GM10266 (cell line): ENCODE data around the gene SLC2A6.

Source experiments
- DNase-seq: peaks from one replicate; pipeline ENCODE4 v3.0.0; 2012; ENCODE audit errors: extremely low spot score
- TF ChIP-seq, protein P1 (sequence below): IDR thresholded peaks from 2 replicates; pipeline ENCODE4 v1.5.1; 2012; ENCODE audit warnings: mild to moderate bottlenecking, low read depth; ENCODE audit not compliant: control insufficient read depth, insufficient read depth; ENCODE audit errors: missing control alignments

Gene SLC2A6

DNA sequence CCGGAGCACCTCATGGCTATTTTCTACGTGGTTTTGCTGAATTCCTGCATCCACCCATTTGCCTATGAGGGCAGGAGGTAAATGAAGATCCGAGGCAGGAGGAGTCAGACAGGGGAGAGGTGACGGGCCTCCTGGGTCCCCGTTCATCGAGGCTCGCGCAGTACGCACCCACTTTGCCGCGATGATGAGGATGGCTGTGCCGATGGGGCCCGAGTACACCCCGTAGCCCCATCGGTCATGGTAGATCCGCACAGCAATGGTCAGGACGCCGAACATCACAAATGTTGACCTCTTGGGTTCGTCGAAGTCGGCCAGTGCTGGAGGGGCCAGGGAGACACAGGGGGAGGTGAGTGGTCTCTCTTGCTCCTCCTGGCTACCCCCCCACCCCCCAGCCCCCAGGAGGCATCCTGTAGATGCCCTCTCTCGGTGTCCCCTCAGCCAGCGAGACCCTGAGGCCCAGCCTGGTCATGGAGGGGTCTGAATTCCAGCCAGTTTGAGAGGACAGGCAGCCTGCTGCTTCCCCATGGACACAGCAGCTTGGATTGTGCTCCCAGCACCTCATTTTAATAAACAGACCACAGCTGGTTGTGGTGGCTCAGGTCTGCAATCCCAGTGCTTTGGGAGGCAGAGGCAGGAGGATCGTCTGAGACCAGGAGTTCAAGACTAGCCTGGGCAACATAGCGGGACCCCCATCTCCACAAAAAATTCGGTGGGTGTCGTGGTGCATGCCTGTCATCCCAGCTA lies 40.0 kb upstream of the SLC2A6 start:
- TF ChIP-seq, protein P1, sequence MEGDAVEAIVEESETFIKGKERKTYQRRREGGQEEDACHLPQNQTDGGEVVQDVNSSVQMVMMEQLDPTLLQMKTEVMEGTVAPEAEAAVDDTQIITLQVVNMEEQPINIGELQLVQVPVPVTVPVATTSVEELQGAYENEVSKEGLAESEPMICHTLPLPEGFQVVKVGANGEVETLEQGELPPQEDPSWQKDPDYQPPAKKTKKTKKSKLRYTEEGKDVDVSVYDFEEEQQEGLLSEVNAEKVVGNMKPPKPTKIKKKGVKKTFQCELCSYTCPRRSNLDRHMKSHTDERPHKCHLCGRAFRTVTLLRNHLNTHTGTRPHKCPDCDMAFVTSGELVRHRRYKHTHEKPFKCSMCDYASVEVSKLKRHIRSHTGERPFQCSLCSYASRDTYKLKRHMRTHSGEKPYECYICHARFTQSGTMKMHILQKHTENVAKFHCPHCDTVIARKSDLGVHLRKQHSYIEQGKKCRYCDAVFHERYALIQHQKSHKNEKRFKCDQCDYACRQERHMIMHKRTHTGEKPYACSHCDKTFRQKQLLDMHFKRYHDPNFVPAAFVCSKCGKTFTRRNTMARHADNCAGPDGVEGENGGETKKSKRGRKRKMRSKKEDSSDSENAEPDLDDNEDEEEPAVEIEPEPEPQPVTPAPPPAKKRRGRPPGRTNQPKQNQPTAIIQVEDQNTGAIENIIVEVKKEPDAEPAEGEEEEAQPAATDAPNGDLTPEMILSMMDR: no peak
- DNase-seq: no peak

DNA sequence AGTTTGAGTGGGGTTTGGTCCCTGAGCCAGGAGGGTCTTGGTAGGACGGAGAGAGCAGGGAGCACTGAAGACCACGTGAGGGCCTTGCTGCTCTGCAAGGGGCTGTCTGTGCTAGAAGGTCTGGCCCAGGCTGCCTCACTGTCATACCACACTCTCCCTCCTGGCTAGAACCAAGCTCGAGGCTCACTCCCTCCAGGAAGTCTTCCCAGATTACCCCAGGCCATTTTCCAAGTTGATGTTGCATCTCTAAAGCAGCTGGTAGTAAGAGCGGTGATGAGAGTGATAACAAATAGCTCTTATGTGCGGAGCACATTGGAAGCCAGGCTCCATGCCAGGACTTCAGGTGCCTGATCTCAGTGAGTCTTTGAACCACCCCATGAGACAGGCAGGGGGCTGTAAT lies 39.3 kb upstream of the SLC2A6 start:
- TF ChIP-seq, protein P1: no peak
- DNase-seq: no peak

DNA sequence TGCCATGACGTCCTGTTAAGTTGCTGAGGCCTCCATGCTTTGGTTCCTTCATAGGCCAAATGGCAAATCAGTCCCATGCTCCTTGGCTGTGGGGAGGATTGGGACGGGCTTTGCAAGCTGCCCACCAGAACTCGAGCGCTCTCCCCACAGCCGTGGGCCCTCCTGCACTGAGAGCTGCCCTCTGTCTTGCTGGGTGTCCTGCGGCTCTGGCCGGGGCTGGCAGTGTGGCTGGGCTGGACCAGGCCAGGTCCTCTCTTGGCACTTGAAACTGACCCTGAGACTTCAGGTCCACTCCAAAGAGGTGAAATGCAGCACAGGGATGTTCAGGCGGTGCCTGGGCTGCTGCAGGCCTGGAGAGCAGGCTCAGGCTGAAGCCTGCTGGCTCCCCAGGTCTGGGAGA lies 38.8 kb upstream of the SLC2A6 start:
- TF ChIP-seq, protein P1: no peak
- no peak for DNase-seq

DNA sequence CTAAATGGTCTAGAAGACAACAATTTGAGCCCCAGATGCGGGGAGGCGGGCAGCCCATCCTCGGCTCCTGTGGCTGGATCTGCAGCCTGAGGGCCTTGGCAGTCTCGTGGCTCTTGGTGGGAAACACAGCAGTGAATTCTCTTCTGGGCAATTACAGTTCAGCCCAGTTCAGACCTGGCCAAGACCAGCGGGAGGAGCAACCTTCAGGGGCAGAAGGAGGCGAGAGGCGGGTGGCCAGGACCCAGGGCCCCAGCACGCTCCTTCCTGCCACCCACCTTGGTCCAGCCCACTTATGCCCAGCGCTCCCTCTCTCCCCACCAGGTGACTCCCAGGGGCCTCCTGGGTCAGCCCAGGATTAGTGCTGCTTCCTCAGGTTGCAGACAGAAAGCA lies 38.1 kb upstream of the SLC2A6 start:
- TF ChIP-seq, protein P1: no peak
- no peak for DNase-seq

DNA sequence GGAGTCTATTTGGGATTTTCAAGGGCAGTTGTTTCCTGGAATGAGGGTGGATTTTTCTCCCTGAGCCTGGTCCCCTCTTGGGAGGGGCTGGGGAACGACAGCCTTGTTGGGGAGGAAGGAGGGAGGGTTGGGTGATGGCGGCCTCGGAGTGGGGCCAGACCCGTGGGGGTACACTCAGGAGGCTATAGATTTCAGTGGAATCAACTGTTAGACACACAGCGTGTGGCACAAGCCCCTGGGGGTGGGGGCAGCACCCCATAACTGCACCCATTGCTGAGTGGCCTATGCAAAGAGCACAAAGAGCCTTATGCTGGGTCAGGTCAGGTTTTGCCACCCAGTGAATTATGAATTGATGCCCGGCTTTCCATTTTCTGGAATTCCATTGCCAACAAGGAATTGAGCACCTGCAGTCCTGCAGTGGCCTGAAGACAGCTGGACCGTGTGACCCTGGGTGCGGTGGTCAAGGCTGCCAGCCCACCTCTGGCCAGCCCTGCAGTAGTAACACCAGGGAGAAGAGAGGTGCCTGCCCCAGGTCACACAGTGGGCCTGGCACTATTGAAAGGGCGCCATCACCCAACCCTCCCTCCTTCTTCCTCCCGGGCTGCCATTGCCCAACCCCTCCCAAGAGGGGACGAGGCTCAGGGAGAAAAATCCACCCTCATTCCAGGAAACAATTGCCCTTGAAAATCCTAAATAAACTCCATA lies 37.5 kb upstream of the SLC2A6 start:
- no peak for DNase-seq
- TF ChIP-seq, protein P1: no peak

DNA sequence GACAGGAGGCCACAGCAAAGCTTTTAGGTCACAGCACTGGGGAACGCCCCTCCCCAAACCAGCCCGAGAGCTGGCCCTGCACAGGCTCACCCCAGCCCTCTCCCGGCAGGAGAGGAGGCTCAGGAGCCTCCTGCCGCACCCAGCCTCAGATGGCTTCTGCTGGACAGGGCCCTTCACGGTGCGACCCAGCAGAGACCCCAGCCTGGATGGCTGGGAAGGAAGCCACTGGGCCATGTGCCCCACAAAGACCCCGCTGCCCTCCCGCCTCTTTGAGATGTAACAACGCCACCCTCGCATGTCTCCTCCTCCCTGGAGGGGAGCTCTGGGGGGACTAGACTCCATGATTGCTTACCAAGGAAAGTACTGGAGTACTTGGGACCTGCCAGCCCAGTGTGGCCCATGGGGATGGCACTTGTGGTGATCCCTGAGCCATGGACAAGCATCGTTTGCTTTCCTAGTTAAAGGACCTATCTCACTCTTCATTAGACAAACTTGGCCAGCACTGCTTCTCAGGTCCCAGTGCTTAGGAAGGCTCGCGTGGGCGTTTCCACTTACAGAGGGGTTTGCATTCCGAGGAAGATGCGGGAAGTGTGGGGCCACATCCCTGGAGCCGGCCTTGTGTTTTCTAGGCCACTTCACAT lies 36.8 kb upstream of the SLC2A6 start:
- TF ChIP-seq, protein P1: no peak
- no peak for DNase-seq

DNA sequence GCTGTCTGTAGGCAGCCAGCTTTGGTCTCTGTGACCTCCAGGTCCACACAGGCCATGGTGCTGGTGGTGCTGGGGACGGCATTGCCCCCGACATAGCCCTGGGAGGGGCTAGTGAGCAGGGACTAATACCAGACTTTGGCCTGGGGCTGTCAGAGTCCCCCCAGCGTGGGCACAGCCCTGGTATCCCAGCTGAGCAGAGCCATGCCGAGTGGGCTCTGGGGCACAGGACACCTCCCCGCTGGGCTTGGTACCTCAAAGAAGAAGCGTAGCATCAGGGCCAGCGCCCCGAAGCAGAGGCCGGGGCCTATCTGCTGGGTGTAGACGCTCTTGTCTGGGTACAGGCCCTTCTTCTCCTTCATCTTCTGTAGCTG lies 36.3 kb upstream of the SLC2A6 start:
- TF ChIP-seq, protein P1: no peak
- no peak for DNase-seq
